GM19023 (cell line): ENCODE results near the gene TAS2R41.

Experiments
- ATAC-seq: cut with Tn5 transposase; IDR thresholded peaks from one replicate; pipeline ENCODE4 v1.9.1; 2021; ENCODE audit warnings: mild to moderate bottlenecking, moderate library complexity; ENCODE audit not compliant: unreplicated experiment

Gene TAS2R41

DNA sequence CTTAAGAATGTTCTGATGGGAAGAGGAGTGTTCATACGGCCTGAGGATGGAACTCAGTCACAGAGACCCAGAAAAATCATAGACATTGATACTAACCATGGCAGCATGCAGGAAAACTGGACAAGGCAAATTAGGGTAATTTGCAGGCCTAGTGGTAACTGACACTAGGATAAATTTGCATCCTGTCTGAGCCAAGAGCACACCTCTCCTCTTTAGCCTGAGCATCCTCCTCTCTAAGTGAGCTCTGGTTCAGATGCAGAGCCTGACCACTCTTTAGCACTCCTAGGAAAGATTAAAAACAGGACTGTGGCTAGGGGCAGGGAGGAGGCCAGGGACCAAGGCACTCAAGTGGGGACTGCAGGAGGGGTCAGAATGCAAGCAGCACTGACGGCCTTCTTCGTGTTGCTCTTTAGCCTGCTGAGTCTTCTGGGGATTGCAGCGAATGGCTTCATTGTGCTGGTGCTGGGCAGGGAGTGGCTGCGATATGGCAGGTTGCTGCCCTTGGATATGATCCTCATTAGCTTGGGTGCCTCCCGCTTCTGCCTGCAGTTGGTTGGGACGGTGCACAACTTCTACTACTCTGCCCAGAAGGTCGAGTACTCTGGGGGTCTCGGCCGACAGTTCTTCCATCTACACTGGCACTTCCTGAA, at the start of gene TAS2R41:
TSS of gene TAS2R41 (plus strand) at position 373 of the 650 bp plus-strand sequence. CDS start at position 373, 0 bp downstream.
- no peak for ATAC-seq

- ATAC-seq: no peak
These were observed 47.6 kb upstream of the TAS2R41 start for GRCh38 chr7:143429770-143430698.

- no peak for ATAC-seq
These were observed 46.6 kb upstream of the TAS2R41 start for GRCh38 chr7:143431109-143431508.

GRCh38 chr7:143433759-143434158, 43.9 kb upstream of the TAS2R41 start:
- ATAC-seq: no peak

- ATAC-seq: no peak
These were observed 43.0 kb upstream of the TAS2R41 start for GRCh38 chr7:143434660-143435059.

DNA sequence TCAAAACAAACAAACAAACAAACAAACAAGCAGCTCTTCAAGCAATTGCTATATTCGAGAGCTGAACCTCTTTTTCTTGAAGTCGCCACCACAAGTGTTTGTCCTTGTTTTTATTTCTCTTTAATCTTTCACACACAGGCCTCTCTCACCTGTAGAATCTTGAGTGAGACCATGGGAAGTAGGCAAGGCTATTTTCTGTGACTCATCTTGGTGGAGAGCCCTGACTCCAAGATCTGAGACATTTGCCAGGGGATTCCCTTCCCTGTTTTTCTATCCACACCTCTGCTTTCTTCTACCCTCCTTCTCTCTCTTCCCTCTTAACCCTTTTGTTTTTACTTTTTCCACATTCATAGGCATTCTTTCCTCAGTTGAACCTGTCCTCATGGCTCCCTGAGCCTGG, 42.4 kb upstream of the TAS2R41 start:
- no peak for ATAC-seq

DNA sequence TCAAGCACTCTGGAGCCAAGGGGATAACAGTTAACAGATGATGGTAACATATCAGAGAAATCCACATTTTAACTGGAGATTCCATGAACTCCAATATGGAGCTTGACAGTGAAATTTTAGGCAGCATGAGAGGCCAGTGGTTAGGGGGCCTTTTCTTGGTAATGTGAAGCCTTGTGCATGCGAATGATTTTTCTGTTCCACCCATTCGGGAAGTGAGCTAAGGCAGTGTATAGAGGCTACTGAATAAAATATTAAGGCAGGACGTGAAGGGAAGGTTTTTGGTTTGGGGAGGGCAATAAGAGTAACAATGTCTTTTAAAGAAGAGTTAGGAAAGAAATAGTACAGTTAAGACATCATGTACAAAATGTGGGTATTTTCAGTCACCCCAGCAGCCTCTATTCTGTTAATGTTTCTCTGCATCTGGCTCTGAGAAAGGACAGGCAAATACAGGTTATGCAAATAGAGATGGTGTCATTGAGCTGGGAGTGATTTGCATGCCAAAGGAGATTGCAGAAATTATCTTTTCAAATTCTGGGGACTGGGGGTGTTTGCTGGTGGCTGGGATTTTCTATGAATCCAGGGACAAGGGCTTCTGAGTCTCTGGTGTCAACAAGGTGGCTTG, 41.2 kb upstream of the TAS2R41 start:
- ATAC-seq: peak; percentile 90

DNA sequence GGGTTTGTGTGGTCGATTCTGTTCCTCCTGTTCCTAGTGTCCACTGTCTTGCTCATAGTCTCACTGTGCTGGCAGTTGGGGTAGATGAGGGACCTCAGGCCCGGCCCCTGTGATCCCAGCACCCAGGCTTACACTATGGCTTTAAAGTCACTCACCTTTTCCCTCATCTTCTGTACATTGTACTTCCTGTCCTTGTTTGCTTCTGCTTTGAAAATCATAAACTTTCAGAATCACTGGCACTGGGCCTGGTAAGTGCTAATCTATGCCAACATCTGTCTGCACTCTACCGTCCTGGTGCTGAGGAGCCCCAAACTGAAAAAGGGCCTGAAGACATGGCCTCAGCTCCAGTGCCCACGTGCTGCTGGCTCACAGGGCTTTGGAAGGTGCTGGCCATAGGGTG, 40.1 kb upstream of the TAS2R41 start:
- no peak for ATAC-seq

DNA sequence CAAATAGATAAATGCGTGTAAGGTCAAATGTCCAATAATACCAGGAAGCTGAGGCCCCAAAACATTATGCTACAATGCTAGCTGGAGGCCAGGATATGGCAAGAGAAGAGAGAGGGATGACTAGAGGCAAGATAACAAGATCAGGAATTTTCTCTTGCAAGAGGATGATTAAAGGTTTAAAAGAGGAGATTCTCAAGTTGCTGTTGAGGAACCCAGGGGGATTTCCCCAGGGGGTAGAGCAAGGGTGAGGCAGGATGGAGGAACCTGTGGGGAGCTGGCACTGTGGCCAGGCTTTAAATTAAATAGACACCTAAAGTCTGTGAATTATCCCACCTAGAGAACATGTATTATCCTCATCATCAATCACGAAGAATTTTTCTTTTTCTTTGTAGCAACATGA, 37.8 kb upstream of the TAS2R41 start:
- no peak for ATAC-seq

- ATAC-seq: no peak
These were observed 34.5 kb upstream of the TAS2R41 start, which contains the start of gene TAS2R60 for GRCh38 chr7:143443153-143443552. TAS2R60 (plus strand) TSS chr7:143443453; CDS start chr7:143443453, 0 bp downstream.

DNA sequence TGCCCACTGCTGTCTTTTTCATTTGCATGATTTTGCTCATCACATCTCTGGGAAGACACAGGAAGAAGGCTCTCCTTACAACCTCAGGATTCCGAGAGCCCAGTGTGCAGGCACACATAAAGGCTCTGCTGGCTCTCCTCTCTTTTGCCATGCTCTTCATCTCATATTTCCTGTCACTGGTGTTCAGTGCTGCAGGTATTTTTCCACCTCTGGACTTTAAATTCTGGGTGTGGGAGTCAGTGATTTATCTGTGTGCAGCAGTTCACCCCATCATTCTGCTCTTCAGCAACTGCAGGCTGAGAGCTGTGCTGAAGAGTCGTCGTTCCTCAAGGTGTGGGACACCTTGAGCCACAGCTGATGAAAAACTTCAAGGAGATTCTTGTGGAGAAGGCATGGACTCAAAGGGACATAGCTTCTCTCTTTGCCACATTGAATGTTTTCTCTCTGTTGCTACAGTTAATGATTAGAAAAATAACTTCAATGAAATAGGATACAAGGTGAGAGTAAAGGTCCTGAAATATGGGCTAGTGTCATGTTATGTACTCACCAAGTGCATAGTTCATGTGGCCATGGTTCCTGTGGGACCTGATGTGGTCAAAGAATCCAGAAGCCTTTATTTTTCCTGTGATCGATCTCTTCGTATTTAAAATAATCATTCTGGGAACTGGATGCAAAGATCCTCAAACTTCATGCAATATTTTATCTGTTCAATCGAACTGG, 33.5 kb upstream of the TAS2R41 start:
- ATAC-seq: no peak

- ATAC-seq: no peak
These were observed 32.9 kb upstream of the TAS2R41 start for GRCh38 chr7:143444785-143445184.

DNA sequence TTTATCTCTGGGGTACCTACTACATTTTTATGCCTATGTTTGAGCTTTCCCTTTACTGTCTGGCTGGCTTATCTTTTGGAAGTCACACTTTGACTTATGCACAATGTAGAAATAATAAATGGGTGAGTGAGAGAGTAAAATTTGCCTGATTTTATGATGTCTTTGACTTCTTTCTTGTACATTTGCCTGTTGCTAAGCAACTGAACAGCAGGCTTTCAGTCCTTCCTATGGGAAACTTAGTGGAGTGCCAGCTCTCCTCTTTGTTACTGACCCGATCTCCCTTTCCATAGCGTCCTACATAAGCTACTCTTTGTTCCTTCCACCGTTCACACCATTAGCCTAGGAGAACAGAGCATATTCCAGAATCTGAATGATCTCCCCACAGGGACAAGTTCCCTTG, 30.2 kb upstream of the TAS2R41 start:
- no peak for ATAC-seq

DNA sequence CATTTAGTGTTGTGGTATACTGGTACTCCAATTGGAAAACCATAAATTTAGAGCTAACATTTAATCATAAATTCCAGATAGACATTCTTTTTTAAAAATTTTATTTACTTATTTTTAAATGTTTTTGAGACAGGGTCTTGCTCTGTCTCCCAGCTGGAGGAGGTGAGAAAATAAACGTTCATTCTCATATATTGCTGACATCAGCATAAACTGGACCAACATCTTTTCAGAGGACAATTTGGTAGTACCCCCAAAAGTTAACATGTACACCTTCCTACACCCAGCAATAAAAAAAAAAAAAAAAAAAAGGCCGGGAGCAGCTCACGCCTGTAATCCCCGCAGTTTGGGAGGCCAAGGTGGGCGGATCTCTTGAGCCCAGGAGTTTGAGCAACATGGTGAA, 29.2 kb upstream of the TAS2R41 start:
- no peak for ATAC-seq

DNA sequence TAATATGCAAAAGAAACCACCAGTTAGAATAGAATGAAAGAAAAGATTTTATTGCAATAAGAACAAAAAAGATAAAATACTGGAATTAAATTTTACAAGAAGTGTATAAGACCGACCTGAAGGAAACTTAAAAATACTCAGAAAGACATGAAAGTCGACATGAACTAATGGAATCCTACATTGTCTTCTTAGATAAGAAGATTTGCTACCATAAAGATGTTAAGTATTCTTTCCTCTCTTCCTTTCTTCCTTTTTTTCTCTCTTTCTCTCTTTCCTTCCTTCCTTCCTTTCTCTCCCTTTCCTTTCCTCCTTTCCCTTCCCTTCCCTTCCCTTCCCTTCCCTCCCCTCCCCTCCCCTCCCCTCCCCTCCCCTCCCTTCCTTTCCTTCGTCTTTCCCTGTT, 27.9 kb upstream of the TAS2R41 start:
- ATAC-seq: no peak

DNA sequence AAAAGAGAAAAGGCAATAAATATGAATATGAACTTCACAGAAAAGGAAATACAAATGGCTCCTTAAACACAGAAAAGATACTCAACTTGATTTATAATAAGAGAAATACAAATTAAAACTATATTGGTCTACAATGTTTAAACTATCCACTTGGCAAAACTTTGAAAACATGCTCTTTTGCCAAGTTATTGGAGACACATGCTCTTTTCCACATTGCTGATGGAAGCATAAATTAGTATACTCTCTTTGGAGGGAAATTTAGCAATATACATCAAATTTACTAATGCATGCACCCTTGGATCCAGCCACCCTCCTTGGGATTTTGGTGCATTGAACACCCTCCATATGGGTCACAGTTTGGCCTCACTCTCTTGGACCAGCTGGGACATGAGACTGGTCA, 26.6 kb upstream of the TAS2R41 start:
- ATAC-seq: no peak

- ATAC-seq: no peak
These were observed 25.9 kb upstream of the TAS2R41 start for GRCh38 chr7:143451746-143452145.

DNA sequence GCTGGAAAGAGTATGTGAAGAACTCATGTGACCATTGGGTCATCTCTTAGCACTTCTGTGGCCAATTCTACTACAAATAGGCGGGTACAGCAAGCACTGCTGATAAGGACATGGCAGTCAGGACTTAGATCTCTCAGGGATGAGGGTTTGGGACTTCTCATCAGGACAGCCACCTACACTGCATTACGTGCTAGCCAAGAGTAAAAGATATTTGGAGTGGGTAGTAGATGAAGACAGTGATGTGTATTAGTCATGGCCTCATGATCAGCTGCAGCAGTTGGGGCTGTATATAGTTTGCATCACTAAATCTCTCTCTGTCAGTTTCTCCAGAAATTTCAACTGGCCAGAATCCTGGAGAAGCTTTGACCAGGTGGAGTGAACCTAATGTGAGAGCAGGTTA, 25.2 kb upstream of the TAS2R41 start:
- ATAC-seq: no peak

DNA sequence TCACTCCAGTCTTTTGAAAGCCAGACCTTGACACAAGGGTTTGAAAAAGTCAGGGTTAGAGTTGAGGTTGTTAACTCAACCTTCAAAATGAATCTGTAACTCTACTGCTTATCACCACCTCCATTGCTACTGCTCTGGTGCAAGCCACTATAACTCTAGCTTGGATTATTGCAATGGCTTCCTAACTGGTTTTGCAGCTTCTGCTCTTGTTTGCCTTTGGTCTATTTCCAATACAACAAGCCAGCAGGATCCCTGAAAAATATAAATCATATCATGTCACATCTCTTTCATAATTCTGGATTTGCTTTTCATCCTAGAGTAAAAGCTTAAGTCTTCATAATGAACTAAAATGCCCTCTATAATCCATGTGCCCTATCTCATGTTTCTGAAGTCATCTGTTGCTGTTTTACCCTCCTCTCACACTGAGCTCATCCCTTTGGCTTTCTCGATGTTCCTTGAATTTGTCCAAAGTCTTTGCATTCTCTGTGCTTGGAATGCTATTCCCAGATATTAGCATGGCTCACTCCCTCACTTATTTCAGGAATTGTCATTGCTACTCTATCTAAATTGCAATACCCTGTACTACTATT, 23.5 kb upstream of the TAS2R41 start:
- ATAC-seq: no peak

DNA sequence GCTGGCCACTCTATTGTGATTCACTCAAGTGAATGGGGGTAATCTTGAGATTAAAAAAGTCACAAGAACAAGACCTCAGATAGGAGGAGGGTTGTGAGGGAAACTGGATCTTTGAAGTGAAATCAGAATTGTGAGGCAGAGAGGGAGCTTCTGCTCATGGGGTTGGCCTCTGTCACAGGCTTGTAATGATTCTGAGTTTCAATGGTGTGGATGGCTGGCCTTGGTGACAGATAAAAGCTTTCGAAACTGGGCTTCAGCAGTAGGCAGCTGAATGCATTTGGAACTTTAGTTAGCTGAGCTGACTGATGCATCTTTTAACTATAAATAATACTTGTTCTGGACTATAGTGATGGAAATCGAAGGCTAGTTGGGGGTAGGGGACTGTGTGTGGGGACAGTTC, 22.2 kb upstream of the TAS2R41 start:
- no peak for ATAC-seq

DNA sequence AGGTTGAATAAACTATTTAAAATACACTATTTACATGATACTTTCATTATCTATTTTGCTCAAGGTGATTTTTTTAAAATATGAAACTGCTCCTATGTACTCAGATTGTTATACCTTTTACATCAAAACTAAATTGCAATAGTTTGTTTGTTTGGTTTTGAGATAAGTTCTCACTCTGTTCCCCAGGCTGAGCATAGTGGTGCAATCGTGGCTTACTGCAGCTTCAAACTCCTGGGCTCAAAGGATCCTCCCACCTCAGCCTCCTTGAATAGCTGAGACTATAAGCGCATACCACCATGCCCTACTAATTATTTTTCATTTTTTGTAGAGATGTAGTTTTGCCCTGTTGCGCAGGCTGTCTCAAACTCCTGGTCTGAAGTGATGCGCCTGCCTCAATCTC, 21.7 kb upstream of the TAS2R41 start:
- no peak for ATAC-seq
